GM19438 (cell line): Measurements from ENCODE around the gene INA.
"Not testable (repeated sequence)": the region's sequence is repeated elsewhere in the genome, so short reads cannot be mapped to it uniquely, and the experiment has no call there.

Source experiments
- ATAC-seq: cut with Tn5 transposase; IDR thresholded peaks from one replicate; pipeline ENCODE4 v1.9.1; 2021; ENCODE audit warnings: low read depth; ENCODE audit not compliant: unreplicated experiment

INA gene

DNA sequence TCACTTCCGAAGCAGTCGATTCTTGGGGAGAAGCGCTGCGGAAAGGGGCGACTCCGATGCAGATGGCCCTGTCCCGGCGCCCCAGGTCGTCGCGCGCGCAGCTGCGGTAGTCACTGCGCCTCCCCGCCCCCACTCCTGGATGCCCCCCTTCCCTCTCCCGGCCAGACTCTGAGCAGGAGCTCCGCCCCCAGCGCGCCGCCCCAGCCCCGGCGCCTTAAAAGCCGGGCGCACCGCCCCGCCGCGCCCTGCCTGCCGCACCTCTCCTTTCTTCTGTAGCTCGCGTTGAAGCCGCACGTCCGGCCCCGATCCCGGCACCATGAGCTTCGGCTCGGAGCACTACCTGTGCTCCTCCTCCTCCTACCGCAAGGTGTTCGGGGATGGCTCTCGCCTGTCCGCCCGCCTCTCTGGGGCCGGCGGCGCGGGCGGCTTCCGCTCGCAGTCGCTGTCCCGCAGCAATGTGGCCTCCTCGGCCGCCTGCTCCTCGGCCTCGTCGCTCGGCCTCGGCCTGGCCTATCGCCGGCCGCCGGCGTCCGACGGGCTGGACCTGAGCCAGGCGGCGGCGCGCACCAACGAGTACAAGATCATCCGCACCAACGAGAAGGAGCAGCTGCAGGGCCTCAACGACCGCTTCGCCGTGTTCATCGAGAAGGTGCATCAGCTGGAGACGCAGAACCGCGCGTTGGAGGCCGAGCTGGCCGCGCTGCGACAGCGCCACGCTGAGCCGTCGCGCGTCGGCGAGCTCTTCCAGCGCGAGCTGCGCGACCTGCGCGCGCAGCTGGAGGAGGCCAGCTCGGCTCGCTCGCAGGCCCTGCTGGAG, at the start of gene INA:
Gene INA, plus strand, starts transcription at position 243 of the 817 bp plus-strand sequence. Its CDS starts 74 bp downstream, at position 317.
- no peak for ATAC-seq

DNA sequence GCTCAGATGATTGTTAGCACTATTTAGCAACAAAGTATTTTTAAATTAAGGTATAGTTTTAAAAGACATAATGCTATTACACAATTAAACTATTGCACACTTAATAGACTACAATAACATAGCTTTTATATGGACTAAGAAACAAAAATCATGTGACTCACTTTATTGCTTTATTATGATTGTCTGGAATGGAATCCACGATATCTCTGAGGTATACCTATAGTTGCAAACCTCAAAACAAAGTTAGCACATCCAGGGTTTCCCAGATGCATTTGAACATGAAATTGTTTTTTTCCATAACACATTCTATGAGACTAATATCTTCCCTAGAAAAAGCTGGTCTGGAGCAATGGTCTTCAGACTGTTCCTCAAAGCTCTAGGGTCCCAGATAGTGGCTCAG, 49.5 kb upstream of the INA start:
- no peak for ATAC-seq

DNA sequence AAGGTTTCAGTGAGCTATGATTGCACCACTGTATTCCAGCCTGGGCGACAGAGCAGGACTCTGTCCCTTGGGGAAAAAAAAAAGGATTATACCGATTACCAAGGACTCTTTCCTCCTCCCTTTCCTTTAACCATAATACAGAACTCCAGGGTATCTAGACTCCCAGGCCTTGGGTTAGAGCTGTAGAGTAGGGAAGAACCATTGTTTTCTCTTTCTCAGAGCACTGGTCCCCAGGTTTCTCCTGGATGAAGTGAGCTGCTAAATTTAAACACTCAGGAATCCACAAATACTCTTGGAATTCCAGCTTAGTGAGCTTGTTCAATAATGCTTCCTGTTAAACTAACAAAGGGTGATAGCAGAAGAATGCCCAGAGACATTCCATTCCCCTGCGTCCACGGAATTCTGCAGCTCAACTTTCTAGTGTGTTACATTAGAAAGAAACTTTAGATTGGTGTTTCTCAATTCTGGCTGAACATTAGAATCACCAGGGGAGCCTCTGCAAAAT, 45.8 kb upstream of the INA start:
- no peak for ATAC-seq

DNA sequence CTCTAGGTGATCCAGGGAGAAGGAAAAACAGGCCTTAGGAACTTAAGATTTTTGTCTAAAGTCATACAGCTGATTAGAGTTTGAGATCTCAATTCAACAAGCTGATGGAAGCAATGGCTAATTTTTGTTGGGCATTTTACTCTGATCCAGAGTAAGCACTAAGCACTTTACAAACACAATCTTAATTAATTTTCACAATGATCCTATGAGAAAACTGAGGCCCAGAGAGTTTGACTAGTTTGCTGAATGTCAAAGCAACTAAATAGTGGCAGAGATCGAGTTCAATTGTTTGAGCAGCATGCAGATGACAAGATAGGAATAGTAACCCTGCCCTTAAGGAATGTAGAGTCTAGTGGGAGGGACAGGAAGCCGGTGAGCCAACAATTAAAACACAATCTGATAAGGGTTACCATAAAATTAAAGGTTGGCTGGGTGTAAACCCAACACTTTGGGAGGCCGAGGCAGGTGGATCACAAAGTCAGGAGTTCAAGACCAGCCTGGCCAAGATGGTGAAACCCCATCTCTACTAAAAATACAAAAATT, 44.7 kb upstream of the INA start:
- ATAC-seq = no peak

DNA sequence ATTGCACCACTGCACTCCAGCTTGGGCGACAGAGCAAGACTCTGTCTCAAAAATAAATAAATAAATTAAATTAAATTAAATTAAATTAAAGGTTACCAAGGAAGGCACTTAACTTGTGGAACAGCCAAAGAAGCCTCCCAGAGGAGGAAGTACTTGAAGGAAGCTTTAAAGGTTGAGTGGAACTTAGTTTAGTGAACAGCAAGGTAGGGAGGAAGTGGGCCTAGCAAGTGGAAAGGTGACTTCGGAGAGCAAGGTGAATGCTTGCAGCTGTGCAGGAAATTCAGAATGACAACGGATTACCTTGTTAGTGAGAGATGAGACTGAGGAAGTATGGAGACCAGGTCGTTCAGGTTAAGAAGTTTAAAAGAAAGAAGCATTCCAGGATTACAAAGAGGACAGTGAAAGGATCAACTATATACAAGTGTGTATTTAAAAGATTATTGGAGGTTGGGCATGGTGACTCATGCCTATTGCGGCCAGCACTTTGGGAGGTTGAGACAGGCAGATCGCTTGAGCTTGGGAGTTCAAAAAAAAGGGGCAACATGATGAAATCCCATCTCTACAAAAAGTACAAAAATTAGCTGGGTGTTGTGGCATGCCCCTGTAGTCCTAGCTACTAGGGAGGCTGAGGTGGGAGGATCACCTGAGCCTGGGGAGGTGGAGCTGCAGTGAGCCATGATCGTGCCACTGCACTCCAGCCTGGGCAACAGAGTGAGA, 44.0 kb upstream of the INA start:
- no peak for ATAC-seq

DNA sequence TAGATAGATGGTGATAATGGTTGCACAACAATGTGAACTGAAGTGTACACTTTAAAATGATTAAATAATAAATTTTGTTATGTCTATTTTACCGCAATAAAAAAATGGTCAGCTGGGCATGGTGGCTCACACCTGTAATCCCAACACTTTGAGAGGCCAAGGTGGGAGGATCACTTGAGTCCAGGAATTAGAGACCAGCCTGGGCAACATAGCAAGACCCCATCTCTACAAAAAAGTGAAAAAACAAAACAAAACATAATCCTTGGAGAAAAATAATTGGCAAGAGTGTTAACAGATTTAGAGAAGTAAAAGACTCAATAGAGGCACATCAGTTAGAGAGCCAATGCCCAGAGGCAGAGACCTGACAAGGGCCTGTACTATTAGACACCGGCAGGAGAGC, 41.2 kb upstream of the INA start:
- ATAC-seq = no peak

DNA sequence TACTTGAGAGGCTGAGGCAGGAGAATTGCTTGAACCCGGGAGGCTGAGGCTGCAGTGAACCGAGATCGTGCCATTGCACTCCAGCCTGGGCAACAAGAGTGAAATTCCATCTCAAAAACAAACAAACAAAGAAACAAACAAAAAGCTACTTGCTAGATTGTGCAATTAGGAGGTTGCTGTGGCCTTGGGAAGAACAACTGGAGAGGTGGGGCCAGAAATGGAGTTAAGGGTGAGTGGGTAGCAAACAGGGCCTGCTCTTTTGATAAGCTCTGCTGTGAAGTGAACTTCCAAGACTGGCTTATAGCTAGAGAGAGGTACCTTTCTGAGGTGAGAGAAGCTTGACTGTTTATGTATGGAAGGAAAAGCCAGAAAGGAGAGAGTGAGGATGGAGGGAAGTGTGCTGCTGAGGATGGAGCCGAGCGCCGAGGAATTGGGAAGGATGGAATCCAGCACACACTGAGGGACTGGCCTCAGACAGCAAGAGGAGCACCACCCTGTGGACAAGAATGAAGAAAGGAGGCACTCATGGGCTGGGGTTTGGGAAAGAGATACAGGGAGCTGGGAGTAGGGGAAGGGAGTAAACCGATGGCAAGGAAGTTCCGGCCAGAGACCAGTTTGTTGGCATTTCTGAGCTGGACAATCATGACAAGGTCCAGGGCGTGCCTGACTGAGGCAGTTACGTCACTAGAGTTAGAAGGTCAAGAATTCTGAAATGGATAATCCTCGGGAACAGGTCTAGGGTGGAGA, 38.3 kb upstream of the INA start:
- ATAC-seq = no peak

DNA sequence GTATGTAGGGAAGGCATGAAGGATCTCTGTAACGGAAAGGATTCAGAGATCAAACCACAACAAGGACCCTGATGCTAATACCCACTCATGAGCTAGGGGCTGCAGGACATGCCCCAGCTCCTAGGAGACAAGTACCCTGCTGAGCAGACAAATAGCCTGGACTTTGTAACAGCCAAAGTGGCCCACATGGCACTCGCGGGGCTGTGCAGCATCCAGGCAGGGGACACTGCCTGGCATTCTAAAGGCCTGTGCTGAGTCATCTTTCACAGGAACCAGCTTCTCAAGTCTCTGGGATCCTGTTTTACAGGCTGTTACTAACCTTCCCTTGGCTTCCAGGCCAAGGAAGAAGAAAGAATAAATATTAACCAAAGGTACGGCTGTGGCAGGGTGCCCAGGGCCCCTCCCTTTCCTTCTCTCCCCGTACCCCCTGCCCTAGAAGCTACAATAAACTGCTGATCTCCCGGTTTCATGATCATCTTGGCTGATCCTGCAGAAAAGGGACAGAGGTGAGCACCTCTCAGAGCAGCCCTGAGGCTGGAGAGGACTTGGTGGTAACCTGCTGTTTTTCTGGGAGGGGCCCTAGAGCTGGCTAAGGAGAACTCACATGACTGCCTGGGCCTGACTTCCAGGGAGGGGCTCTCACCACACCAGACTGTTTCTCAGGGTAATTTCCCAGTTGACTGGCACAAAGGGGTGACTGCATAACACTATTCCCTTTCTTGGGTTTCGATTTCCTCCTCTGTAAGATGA, 35.5 kb upstream of the INA start:
- ATAC-seq = no peak

DNA sequence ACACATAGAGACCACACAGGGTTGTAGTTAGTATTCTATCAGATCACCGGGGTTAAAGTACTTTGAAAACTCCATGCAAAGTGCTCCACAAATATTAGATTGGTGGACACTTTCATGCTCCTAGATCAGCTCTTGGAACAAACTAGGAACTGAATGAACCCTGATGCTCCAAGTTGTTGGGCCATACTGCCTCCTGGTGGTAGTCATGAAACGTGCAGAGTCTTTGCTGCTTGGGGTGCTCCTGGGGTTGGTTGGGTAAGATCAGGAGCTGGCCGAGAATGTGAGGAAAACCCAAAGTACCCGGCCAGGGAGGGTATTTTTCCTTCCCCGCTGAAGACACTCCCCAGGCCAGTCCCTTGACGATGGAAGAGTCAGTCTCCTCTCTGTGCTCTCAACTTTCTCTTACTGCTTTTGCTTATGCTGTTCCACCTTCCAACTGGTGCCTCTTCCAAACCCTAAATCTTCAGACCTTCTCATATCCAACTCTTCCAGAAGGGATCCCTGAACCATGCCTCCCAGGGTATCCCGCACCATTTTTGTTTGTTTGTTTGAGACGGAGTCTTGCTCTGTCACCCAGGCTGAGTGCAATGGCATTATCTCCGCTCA, 32.2 kb upstream of the INA start:
- no peak for ATAC-seq

DNA sequence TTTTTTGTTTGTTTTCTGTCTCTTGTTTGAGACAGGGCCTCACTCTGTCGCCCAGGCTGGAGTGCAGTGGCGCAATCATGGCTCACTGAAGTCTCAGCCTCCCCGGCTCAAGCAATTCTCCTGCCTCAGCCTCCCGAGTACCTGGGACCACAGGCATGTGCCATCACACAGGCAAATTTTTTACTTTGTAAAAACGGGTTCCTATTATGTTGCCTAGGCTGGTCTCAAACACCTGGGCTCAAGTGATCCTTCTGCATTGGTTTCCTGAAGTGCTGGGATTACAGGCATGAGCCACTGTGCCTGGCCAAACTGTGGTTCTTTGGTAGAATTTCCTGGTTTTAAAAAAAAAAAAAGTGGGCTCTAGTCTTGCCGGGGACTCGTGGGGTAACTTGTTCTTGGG, 31.4 kb upstream of the INA start, which contains the start of gene RPEL1:
Gene RPEL1, plus strand, starts transcription at position 301 of the 400 bp plus-strand sequence. CDS start 110 bp downstream, outside the sequence.
- ATAC-seq = not testable (repeated sequence)

DNA sequence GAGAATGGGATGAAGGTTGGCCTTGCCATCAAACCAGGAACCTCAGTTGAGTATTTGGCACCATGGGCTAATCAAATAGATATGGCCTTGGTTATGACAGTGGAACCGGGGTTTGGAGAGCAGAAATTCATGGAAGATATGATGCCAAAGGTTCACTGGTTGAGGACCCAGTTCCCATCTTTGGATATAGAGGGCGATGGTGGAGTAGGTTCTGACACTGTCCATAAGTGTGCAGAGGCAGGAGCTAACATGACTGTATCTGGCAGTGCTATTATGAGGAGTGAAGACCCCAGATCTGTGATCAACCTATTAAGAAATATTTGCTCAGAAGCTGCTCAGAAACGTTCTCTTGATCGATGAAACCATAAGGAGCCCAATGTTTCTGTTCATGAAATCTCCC, 30.6 kb upstream of the INA start:
- no peak for ATAC-seq

DNA sequence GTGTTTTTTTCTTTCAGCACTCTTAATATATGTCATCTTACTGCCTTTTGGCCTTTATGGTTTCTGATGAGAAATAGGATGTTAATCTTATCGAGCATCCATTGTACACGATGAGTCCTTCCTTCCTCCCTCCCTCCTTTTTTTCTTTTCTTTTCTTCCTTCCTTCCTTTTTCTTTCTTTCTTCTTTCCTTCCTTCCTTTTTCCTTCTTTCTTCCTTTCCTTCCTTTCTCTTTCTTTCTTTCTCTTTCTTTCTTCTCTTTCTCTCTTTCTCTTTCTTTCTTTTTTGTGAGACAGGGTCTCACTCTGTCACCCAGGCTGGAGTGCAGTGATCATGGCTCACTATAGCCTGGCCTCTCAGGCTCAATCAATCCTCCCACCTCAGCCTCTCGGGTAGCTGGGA, 22.8 kb upstream of the INA start:
- ATAC-seq = no peak

DNA sequence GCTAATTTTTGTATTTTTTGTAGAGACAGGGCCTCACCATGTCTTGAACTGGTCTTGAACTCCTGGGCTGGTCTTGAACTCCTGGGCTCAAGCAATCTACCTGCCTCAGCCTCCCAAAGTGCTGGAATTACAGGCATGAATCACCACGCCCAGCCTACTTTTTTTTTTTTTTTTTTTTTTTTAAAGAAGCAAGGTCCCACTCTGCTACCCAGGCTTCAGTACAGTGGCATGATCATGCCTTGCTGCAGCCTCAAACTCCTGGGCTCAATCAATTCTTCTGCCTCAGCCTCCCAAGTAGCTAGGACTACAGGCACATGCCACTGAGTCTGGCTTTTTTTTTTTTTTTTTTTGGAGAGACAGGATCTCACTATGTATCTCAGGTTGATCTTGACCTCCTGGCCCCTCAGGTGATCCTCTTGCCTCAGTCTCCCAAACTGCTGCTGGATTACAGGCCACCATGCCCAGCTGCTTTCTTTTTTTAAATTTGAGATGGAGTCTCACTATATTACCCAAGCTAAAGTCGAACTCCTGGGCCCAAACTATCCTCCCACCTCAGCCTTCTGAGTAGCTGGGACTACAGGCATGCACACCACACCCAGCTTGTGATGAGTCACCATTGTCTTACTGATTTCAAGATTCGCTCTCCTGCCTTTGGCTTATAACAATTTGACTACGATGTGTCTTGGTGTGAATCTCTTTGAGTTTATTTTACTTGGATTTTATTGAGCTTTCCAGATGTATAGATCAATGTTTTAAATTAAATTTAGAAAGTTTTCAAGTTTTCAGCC, 22.2 kb upstream of the INA start:
- ATAC-seq = no peak

DNA sequence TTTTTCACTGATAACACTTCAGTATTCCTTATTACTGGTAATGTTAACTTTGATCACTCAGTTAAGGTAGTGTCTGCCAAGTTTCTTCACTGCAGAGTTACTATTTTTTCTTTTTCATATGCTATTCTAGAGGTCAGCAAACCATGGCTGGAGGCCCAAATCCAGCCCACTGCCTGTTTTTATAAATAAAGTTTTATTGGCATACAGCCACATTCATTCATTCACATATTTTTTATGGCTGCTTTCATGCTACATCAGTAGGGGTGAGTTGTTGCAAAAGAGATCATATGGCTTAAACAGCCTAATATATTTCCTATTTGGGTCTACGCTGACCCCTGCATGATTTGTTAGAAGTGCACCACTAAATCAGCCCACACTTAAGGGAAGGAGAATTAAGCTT, 20.3 kb upstream of the INA start:
- no peak for ATAC-seq

DNA sequence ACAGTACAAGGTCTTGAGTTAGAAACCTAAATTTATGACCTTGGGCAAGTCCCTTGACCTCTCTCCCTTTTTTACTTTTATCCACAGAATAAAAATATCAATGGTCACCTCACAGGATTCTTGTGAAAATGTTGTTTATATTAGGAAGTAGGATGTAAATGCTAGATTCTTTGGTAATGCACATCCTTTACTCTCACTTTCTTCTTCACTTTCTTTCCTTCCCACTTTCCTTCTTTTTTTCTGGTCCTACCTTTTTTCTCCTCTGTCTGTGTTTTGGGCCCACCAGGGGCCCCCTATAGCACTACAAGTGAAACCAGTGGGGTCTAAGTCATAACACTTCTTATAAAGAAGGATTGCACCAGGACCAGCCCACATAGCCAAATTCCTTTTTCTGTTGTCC, 19.1 kb upstream of the INA start:
- ATAC-seq = no peak

DNA sequence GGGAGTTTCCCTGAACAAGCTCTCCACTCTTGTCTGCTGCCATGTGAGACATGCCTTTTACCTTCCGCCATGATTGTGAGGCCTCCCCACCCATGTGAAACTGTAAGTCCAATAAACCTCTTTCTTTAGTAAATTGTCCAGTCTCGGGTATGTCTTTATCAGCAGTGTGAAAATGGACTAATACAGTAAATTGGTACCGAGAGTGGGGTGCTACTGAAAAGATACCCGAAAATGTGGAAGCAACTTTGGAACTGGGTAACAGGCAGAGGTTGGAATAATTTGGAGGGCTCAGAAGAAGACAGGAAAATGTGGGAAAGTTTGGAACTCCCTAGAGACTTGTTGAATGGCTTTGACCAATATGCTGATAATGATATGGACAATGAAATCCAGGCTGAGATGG, 18.0 kb upstream of the INA start:
- ATAC-seq = not testable (repeated sequence)

DNA sequence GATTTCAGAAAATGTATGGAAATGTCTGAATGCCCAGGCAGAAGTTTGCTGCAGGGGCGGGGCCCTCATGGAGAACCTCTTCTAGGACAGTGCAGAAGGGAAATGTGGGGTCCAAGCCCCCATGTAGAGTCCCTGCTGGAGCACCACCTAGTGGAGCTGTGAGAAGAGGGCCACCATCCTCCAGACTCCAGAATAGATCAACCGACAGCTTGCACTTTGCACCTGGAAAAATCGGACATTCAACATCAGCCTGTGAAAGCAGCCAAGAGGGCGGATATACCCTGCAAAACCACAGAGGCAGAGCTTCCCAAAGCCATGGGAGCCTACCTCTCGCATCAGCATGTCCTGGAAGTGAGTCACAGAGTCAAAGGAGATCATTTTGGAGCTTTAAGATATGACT, 16.9 kb upstream of the INA start:
- ATAC-seq = no peak

DNA sequence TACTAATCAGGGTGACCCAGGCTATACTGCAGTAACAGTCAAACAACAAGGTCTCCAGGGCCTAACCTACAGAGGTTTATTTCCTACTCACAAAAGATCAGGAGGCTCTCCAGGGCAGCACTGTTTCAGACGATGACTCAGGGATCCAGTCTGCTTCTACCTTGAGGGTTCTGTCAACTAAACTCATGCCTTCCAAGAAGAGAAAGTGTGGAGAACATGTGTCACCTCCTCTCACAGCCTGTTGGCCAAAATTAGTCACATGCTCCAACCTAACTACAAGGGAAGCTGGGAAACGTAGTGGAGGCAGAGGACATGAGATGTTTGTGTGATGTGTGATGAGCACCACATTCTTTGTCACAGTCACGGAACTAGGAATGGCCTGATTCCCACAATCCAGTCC, 14.7 kb upstream of the INA start:
- ATAC-seq = no peak
